Epithelial cell of esophagus (primary cell): ENCODE measurements around the gene DLGAP4.

Source experiments
- DNase-seq: peaks from one replicate; pipeline ENCODE4 v3.0.0; 2010; ENCODE audit warnings: low read depth
- H3K4me3 ChIP-seq: 2 replicates; pipeline ENCODE4 v1.5.1; 2011; ENCODE audit warnings: mild to moderate bottlenecking, low read length, control low read depth
- TF ChIP-seq, protein P1 (sequence below): IDR thresholded peaks from 2 replicates; pipeline ENCODE4 v1.5.1; 2011; ENCODE audit warnings: low read depth, mild to moderate bottlenecking, low read length, control low read depth, inconsistent platforms; ENCODE audit not compliant: insufficient read depth; ENCODE audit errors: missing control alignments

Gene DLGAP4

DNA sequence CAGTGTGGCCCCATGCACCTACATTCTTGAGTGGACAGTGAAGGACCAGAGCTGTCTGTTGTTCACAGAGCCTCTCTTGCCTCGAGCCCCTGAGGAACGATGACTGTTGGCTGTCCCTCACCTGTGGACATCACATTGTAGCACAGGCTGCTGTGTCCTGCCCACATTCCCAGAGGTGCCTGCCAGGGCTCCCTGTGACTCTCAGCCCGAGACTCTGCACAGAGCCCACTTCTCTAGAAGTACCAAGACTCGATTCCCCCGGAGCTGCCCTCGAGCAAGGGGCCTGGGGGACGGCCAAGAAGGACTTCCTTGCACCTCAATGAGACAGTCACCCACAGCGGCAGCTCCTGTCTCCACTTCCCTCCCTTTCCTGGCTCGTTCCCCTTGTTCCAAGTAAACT, 28.6 kb upstream of the DLGAP4 start:
- DNase-seq: no peak
- TF ChIP-seq, protein P1, sequence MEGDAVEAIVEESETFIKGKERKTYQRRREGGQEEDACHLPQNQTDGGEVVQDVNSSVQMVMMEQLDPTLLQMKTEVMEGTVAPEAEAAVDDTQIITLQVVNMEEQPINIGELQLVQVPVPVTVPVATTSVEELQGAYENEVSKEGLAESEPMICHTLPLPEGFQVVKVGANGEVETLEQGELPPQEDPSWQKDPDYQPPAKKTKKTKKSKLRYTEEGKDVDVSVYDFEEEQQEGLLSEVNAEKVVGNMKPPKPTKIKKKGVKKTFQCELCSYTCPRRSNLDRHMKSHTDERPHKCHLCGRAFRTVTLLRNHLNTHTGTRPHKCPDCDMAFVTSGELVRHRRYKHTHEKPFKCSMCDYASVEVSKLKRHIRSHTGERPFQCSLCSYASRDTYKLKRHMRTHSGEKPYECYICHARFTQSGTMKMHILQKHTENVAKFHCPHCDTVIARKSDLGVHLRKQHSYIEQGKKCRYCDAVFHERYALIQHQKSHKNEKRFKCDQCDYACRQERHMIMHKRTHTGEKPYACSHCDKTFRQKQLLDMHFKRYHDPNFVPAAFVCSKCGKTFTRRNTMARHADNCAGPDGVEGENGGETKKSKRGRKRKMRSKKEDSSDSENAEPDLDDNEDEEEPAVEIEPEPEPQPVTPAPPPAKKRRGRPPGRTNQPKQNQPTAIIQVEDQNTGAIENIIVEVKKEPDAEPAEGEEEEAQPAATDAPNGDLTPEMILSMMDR: no peak
- H3K4me3 ChIP-seq: no peak overlapping the region

DNA sequence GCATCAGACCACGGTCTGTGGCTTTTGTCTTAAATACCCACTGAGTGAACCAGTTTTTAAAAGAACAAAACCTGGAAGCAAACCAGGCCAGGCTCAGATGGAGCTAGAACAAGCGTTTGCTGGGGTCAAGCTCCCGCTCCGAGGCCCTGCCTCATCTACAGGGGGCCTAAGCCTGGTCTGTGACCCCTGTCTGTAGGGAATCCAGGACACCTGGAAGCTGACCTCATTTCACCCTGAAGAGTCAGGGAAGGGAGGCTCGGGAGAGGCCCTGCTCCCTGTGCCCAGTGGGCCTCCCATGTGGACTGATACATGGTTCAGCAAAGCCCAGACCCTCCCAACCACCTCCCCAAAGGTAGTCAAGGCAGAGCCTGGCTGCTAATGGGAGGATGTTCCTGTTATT, 26.8 kb upstream of the DLGAP4 start:
- TF ChIP-seq, protein P1: no peak
- no peak for DNase-seq
- no peak overlapping the region for H3K4me3 ChIP-seq

DNA sequence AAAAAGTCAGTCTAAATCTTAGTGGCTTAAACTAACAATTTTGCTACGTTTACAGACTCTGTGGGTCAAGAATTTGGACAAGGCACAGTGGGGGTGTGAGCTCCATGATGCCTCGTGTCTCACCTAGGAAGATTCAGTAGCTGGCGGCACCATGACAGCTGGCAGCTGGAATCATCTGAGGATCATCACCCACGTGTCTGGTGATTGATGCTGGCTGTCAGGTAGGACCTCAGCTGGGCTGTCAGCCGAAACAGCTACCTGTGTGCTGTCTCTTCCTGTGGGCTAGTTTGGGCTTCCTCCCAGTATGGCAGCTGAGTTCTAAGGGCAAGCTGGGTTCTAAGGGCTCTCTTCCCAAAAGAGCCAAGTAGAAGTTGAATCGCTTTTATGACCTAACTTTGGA, 26.4 kb upstream of the DLGAP4 start:
- no peak for DNase-seq

DNA sequence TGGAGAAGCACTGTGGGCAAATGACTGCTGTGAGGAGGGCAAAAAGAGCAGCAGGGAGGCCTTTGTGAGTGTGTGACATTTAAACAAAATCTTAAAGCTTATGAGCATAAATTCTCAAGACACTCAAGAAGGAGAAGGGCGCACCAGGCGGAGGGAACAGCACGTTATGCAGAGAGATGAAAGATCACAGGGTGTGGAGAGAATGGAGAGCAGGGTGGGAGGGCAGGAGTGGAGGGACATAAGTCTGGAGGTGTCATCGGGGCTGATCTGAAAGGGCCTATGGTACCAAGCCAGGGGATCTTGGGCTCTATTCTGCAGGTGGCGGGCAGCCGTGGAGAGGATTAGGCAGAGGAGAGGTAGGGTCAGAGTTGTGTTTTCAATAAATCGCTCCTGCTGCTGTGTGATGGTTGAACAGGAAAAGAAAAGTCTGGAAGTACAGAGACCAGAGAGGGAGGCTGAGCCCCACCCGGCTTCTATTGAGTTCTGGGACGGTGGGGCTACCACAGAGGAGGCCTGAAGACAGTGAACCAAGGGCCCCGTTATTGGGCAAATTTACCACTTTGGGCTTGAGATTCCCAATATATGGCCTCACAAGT, 24.3 kb upstream of the DLGAP4 start:
- DNase-seq: no peak
- TF ChIP-seq, protein P1: no peak
- no peak overlapping the region for H3K4me3 ChIP-seq

More for the DNA sequence above, 26.4 kb upstream of the DLGAP4 start:
- TF ChIP-seq, protein P1: no peak
- H3K4me3 ChIP-seq: no peak overlapping the region

DNA sequence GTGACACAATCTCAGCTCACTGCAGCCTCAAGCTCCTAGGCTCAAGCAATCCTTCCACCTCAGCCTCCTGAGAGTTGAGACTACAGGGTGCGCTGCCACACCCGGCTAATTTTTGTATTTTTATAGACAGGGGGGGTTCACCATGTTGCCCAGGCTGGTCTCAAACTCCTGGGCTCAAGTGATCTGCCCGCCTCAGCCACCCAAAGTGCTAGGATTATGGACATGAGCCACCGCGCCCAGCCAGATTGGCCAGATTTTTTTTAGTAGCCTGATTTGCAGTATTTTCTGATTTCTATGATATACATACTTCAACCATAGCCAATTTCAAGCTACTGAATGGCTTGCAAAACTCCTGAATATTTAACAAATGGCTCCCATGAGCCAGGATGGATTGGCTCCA, 21.4 kb upstream of the DLGAP4 start:
- no peak overlapping the region for H3K4me3 ChIP-seq
- TF ChIP-seq, protein P1: no peak
- DNase-seq: no peak

DNA sequence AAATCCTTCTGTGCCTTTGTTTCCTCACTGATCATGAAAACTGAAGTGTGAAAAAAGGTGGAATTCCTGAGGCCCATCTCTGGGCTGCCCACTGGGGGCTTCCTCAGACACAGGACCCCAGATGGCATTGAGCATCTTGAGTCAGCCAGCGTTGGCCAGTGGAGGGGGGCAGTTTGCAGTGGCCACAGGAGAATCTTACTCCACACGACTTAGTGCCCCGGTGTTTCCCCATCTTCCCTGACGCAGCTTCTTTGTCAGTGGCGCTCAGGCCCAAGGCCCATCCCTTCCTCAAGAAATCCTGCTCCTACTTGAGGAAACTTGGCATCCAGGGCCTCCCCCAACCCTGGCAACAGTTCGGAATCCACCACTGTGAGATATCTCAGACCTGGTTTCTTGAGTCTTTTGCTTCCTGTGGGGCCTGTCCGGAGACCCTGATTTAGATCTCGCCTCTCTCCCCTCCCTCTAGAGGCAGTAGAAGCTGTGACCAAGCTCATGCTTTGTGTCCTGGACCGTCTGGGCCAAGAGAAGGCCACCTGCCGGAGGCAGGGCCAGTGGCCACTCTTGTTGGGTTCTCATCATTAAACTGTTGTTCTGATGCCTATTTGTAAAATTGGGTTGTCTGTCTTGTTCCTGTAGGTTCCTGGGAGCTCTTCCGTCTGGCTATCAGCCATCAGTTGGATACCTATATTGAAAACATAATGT, 20.2 kb upstream of the DLGAP4 start:
- no peak overlapping the region for H3K4me3 ChIP-seq
- no peak for DNase-seq
- TF ChIP-seq, protein P1: no peak

DNA sequence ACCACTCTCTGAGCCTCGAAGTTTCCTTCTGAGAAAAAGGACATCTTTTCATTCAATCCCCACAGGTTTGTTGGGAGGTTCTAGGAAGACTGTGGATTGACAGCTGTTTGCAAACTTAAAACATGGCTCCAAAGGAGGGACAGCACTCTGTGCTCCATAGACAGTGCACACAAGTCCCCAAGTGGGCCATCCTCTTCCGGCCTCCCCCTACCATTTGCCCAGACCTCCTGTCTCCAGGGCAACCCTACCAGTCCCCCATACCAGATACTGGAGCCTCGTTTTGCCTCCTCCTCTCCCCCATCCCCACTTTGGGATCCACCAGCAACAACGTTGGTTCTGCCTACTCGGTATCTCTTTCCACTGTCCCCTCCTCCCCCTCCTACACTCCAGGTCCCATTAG, 8.5 kb upstream of the DLGAP4 start:
- no peak overlapping the region for H3K4me3 ChIP-seq
- TF ChIP-seq, protein P1: no peak
- no peak for DNase-seq
